ENCODE measurements around the gene TSHZ2.

Gene TSHZ2

GRCh38 chr20:53040693-53041589, 68.8 kb downstream of the TSHZ2 start:
- H3K36me3 ChIP-seq: no peaks in the 10 kb centered on the region
- no peaks in the 10 kb centered on the region for H3K9me3 ChIP-seq (replicated peaks in 1 of 11)
- H3K4me2 ChIP-seq: peak overlapping the region in 4 of 11 experiments; percentile 9 to 32 (median 12); a peak in 3 of 22 replicates
- no peak overlapping the region for H3K9ac ChIP-seq
- no peaks in the 10 kb centered on the region for H4K20me1 ChIP-seq
- H3K27me3 ChIP-seq: no peaks in the 10 kb centered on the region
- no peak for TF ChIP-seq Cebpa-rat (IDR thresholded peaks at IDR 0.05)
- peaks cover 0 to 24% (median 14%) of the 10 kb centered on the region in 10 experiments; a peak in 15 of 20 replicates for H3K4me1 ChIP-seq
- no peak overlapping the region for H3K27ac ChIP-seq
- no peak overlapping the region for H3K4me3 ChIP-seq

- Histone ChIP-seq H3K4me3 (no peak overlapping the region), H3K27ac (no peak overlapping the region), H3K9me3 (replicated peaks in 1 of 11) (no peaks in the 10 kb centered on the region), H3K36me3 (no peaks in the 10 kb centered on the region), H3K9ac (no peak overlapping the region), H3K27me3 (no peaks in the 10 kb centered on the region), H4K20me1 (no peaks in the 10 kb centered on the region), H3K4me2 (peak overlapping the region in 3 of 11 experiments; percentile 2 to 30 (median 2); a peak in 2 of 22 replicates), H3K4me1 (peaks cover 0 to 17% (median 8%) of the 10 kb centered on the region in 10 experiments; a peak in 10 of 20 replicates)
- TF ChIP-seq Cebpa-rat (IDR thresholded peaks at IDR 0.05): no peak
Measured at GRCh38 chr20:53042521-53042920, 70.4 kb downstream of the TSHZ2 start.

- Histone ChIP-seq H3K4me1 (peaks cover 0 to 16% (median 8%) of the 10 kb centered on the region in 10 experiments; a peak in 10 of 20 replicates), H3K27ac (no peak overlapping the region), H3K27me3 (no peaks in the 10 kb centered on the region), H4K20me1 (no peaks in the 10 kb centered on the region), H3K4me2 (no peak overlapping the region), H3K4me3 (no peak overlapping the region), H3K9ac (no peak overlapping the region), H3K9me3 (replicated peaks in 1 of 11) (no peaks in the 10 kb centered on the region), H3K36me3 (no peaks in the 10 kb centered on the region)
- no peak for TF ChIP-seq Cebpa-rat (IDR thresholded peaks at IDR 0.05)
Measured at GRCh38 chr20:53044296-53044695, 72.1 kb downstream of the TSHZ2 start.

GRCh38 chr20:53045941-53046340, 73.8 kb downstream of the TSHZ2 start:
- Histone ChIP-seq H3K9me3 (replicated peaks in 1 of 11) (no peaks in the 10 kb centered on the region), H4K20me1 (no peaks in the 10 kb centered on the region), H3K4me2 (no peak overlapping the region), H3K9ac (no peak overlapping the region), H3K4me3 (no peak overlapping the region), H3K4me1 (peaks cover 0 to 11% (median 4%) of the 10 kb centered on the region in 10 experiments; a peak in 9 of 20 replicates), H3K27ac (no peak overlapping the region), H3K36me3 (no peaks in the 10 kb centered on the region), H3K27me3 (no peaks in the 10 kb centered on the region)
- TF ChIP-seq Cebpa-rat (IDR thresholded peaks at IDR 0.05): no peak

GRCh38 chr20:53047203-53047602, 75.0 kb downstream of the TSHZ2 start:
- H3K27ac ChIP-seq: no peak overlapping the region
- TF ChIP-seq Cebpa-rat (IDR thresholded peaks at IDR 0.05): no peak
- no peaks in the 10 kb centered on the region for H3K27me3 ChIP-seq

GRCh38 chr20:53048387-53048786, 76.2 kb downstream of the TSHZ2 start:
- no peak for TF ChIP-seq Cebpa-rat (IDR thresholded peaks at IDR 0.05)
- no peaks in the 10 kb centered on the region for H4K20me1 ChIP-seq
- H3K36me3 ChIP-seq: no peaks in the 10 kb centered on the region
- no peaks in the 10 kb centered on the region for H3K27me3 ChIP-seq
- H3K27ac ChIP-seq: no peak overlapping the region
- H3K4me1 ChIP-seq: peaks cover 0 to under 1% (median 0%) of the 10 kb centered on the region in 10 experiments; a peak in 1 of 20 replicates
- H3K4me3 ChIP-seq: no peak overlapping the region
- H3K9ac ChIP-seq: no peak overlapping the region
- no peak overlapping the region for H3K4me2 ChIP-seq
- no peaks in the 10 kb centered on the region for H3K9me3 ChIP-seq (replicated peaks in 1 of 11)

More at GRCh38 chr20:53047203-53047602, 75.0 kb downstream of the TSHZ2 start:
- no peaks in the 10 kb centered on the region for H3K36me3 ChIP-seq
- H4K20me1 ChIP-seq: no peaks in the 10 kb centered on the region
- H3K4me3 ChIP-seq: no peak overlapping the region
- H3K9me3 ChIP-seq (replicated peaks in 1 of 11): no peaks in the 10 kb centered on the region
- no peak overlapping the region for H3K4me2 ChIP-seq
- peaks cover 0 to 11% (median 3%) of the 10 kb centered on the region in 10 experiments; a peak in 6 of 20 replicates for H3K4me1 ChIP-seq
- no peak overlapping the region for H3K9ac ChIP-seq

GRCh38 chr20:53050338-53050737, 78.2 kb downstream of the TSHZ2 start:
- H3K4me2 ChIP-seq: no peak overlapping the region
- no peak for TF ChIP-seq Cebpa-rat (IDR thresholded peaks at IDR 0.05)
- no peaks in the 10 kb centered on the region for H3K36me3 ChIP-seq

GRCh38 chr20:53052380-53052779, 80.2 kb downstream of the TSHZ2 start:
- H3K4me1 ChIP-seq: no peaks in the 10 kb centered on the region
- no peak overlapping the region for H3K9ac ChIP-seq
- TF ChIP-seq Cebpa-rat (IDR thresholded peaks at IDR 0.05): no peak
- H3K36me3 ChIP-seq: no peaks in the 10 kb centered on the region
- H3K4me3 ChIP-seq: no peak overlapping the region
- H3K9me3 ChIP-seq (replicated peaks in 1 of 11): 0 out of 22 replicates have a peak, but pooled peaks cover 0 to 4% (median 0%) of the 10 kb centered on the region in 11 experiments
- no peaks in the 10 kb centered on the region for H4K20me1 ChIP-seq
- H3K27me3 ChIP-seq: no peaks in the 10 kb centered on the region
- no peak overlapping the region for H3K27ac ChIP-seq
- no peak overlapping the region for H3K4me2 ChIP-seq

More at GRCh38 chr20:53050338-53050737, 78.2 kb downstream of the TSHZ2 start:
- no peak overlapping the region for H3K4me3 ChIP-seq
- H4K20me1 ChIP-seq: no peaks in the 10 kb centered on the region
- H3K9me3 ChIP-seq (replicated peaks in 1 of 11): no peaks in the 10 kb centered on the region
- H3K27me3 ChIP-seq: no peaks in the 10 kb centered on the region
- H3K9ac ChIP-seq: no peak overlapping the region
- H3K4me1 ChIP-seq: no peaks in the 10 kb centered on the region
- no peak overlapping the region for H3K27ac ChIP-seq

- Histone ChIP-seq H3K9me3 (replicated peaks in 1 of 11) (peaks cover 0 to 4% (median 0%) of the 10 kb centered on the region in 11 experiments; a peak in 1 of 22 replicates), H3K4me3 (no peak overlapping the region), H3K4me1 (no peaks in the 10 kb centered on the region), H3K27me3 (no peaks in the 10 kb centered on the region), H4K20me1 (no peaks in the 10 kb centered on the region), H3K27ac (no peak overlapping the region), H3K9ac (no peak overlapping the region), H3K36me3 (no peaks in the 10 kb centered on the region), H3K4me2 (no peak overlapping the region)
- TF ChIP-seq Cebpa-rat (IDR thresholded peaks at IDR 0.05): no peak
Measured at GRCh38 chr20:53053595-53053994, 81.4 kb downstream of the TSHZ2 start.

Data from BLaER1 treated with 17β-estradiol and CSF1 and Interleukin-3, amounts not matched to agents 10 nM and 100 nM (cell line).